B cell (primary cell): Measurements from ENCODE around the gene PPP1R7. TPM values are rescaled to one million over a fixed set of nuclear protein-coding genes. Genes with fewer than 3 reads are reported as not detected.

Source experiments
- ATAC-seq: fragments of 200-7000 bp; cut with Tn5 transposase; one replicate; pipeline ENCODE4 v1.10.0; 2021; ENCODE audit warnings: low read depth, mild to moderate bottlenecking, moderate number of reproducible peaks, moderate library complexity
- CTCF ChIA-PET: fragments of 350-600 bp; sonication (Branson Sonifier 250); formaldehyde crosslinking; loops from one replicate; lab custom pipeline; 2021; ENCODE audit warnings: antibody characterized with exemption, inconsistent platforms; lab: Charles Lee
- POLR2A ChIA-PET: fragments of 350-600 bp; sonication (Branson Sonifier 250); formaldehyde crosslinking; loops from one replicate; lab custom pipeline; 2021; ENCODE audit warnings: antibody characterized with exemption; lab: Charles Lee
- DNase-seq: peaks from one replicate; pipeline ENCODE4 v3.0.0; 2013
- H2AFZ ChIP-seq: 2 replicates; pipeline ENCODE4 v1.6.1; 2012; ENCODE audit warnings: mild to moderate bottlenecking, low read depth, low read length; ENCODE audit not compliant: insufficient read depth, poor library complexity, severe bottlenecking
- H3K27ac ChIP-seq, 2 donors: 1 replicate in 1 of 2; 2 replicates in 1 of 2; pipeline ENCODE4 v1.5.1; 2012 to 2013; ENCODE audit warnings: low read length in 2 of 2, mild to moderate bottlenecking in 2 of 2, moderate library complexity in 1 of 2
- H3K27me3 ChIP-seq, 4 experiments: fragments of 200-600 bp in 1 of 4; sonication (generic) in 1 of 4; replicated peaks in 1 of 4; 1 replicate in 2 of 4; 2 replicates in 2 of 4; pipeline versions ENCODE4 v1.6.1 to v1.7.0; 2013 to 2016; ENCODE audit warnings: low read length in 3 of 4, mild to moderate bottlenecking in 2 of 4, mixed read lengths in 1 of 4, moderate library complexity in 1 of 4; ENCODE audit not compliant: insufficient read depth in 4 of 4, control insufficient read depth in 3 of 4; ENCODE audit errors: control extremely low read depth in 1 of 4
- H3K36me3 ChIP-seq, 2 experiments: replicated peaks in 1 of 2; 1 replicate in 1 of 2; 2 replicates in 1 of 2; pipeline versions ENCODE4 v1.6.1 to v1.7.1; 2013; ENCODE audit warnings: low read length in 1 of 2; ENCODE audit not compliant: insufficient read depth in 2 of 2, control insufficient read depth in 1 of 2; ENCODE audit errors: control extremely low read depth in 1 of 2, extremely low read depth in 1 of 2
- H3K4me1 ChIP-seq, 2 donors: fragments of 200-600 bp in 1 of 2; sonication (generic) in 1 of 2; 1 replicate in 1 of 2; 2 replicates in 1 of 2; pipeline versions ENCODE4 v1.5.1 to v1.6.1; 2013 to 2017; ENCODE audit warnings: low read length in 2 of 2; ENCODE audit not compliant: control insufficient read depth in 2 of 2, insufficient read depth in 2 of 2
- H3K4me2 ChIP-seq: replicated peaks from 2 replicates; pipeline ENCODE3; 2012; ENCODE audit warnings: mild to moderate bottlenecking, low read depth, low read length; ENCODE audit not compliant: poor library complexity, severe bottlenecking
- H3K4me3 ChIP-seq, 5 experiments: fragments of 200-600 bp in 1 of 5; sonication (generic) in 1 of 5; 1 replicate in 3 of 5; 2 replicates in 2 of 5; pipeline versions ENCODE4 v1.5.1 to v1.7.0; 2011 to 2016; ENCODE audit warnings: low read length in 4 of 5, mild to moderate bottlenecking in 4 of 5, low read depth in 2 of 5, control low read depth in 1 of 5, moderate library complexity in 1 of 5; ENCODE audit not compliant: insufficient read depth in 1 of 5; ENCODE audit errors: control extremely low read depth in 1 of 5, extremely low read depth in 1 of 5
- H3K79me2 ChIP-seq: fragments of 200-600 bp; sonication (generic); one replicate; pipeline ENCODE4 v1.6.0; 2016; ENCODE audit warnings: low read length; ENCODE audit not compliant: control insufficient read depth, insufficient read depth
- H3K9ac ChIP-seq: fragments of 200-600 bp; sonication (generic); 2 replicates; pipeline ENCODE4 v1.6.1; 2017; ENCODE audit warnings: mild to moderate bottlenecking, low read length, moderate library complexity
- H3K9me3 ChIP-seq, 3 donors: one replicate each; pipeline versions ENCODE4 v1.6.1 to v1.7.1; 2013; ENCODE audit warnings: low read length in 2 of 3; ENCODE audit not compliant: control insufficient read depth in 2 of 3, insufficient read depth in 1 of 3; ENCODE audit errors: control extremely low read depth in 1 of 3
- H4K20me1 ChIP-seq: 2 replicates; pipeline ENCODE4 v1.6.0; 2012; ENCODE audit warnings: mild to moderate bottlenecking, low read length; ENCODE audit not compliant: insufficient read depth, control insufficient read depth, poor library complexity, severe bottlenecking
- H3K27ac Mint-ChIP-seq: one replicate; pipeline ENCODE4 v1.8.0; 2021; ENCODE audit warnings: mixed read lengths
- H3K27me3 Mint-ChIP-seq: one replicate; pipeline ENCODE4 v1.8.0; 2021; ENCODE audit warnings: mixed read lengths
- H3K4me1 Mint-ChIP-seq: one replicate; pipeline ENCODE4 v1.8.0; 2021; ENCODE audit warnings: mixed read lengths
- H3K4me3 Mint-ChIP-seq: one replicate; pipeline ENCODE4 v1.8.0; 2021; ENCODE audit warnings: mixed read lengths
- H3K9me3 Mint-ChIP-seq: one replicate; pipeline ENCODE4 v1.8.0; 2022; ENCODE audit warnings: mixed read lengths; ENCODE audit not compliant: insufficient read depth
- CTCF ChIP-seq: fragments of 200-600 bp; IDR thresholded peaks from one replicate; pipeline ENCODE4 v1.8.0; 2022; ENCODE audit warnings: antibody characterized with exemption, mild to moderate bottlenecking
- EZH2 ChIP-seq: IDR thresholded peaks from 2 replicates; pipeline ENCODE4 v1.6.1; 2012; ENCODE audit warnings: borderline replicate concordance, low read depth, mild to moderate bottlenecking, moderate library complexity, low read length; ENCODE audit not compliant: insufficient read depth, poor library complexity, severe bottlenecking
- WGBS: methylation state at CpG from one replicate; pipeline ENCODE4 v1.1.5; 2013; ENCODE audit warnings: missing lambda C conversion rate; ENCODE audit not compliant: insufficient coverage; 5-methylcytosine and 5-hydroxymethylcytosine counted together
- intact Hi-C: fragments of 100-400 bp; cut with micrococcal nuclease; formaldehyde crosslinking; loops from one replicate; pipeline ENCODE4 v1.10.0; 2022
- polyA plus RNA-seq: library from polyadenylated mRNA; depleted of rRNA; stranded (reverse); fragments of >200 nt; gene quantifications from 2 replicates; pipeline ENCODE4 v1.2.3, GENCODE V29; 2012
- total RNA-seq, 2 donors: library from RNA; stranded (reverse); fragments of 120-200 nt in 1 of 2; gene quantifications; 1 replicate in 1 of 2; 2 replicates in 1 of 2; pipeline versions ENCODE4 v1.2.3 to v1.2.4, GENCODE V29; 2013 to 2022

The PPP1R7 gene
- total and polyA plus RNA-seq, 2 donors (not counting 1 experiment from before 2014, with no cell fraction given) = 37.7 to 50.9 TPM

- no peak for DNase-seq
- Histone ChIP-seq H3K9ac (no peak overlapping the region), H4K20me1 (no peaks in the 10 kb centered on the region), H3K4me2 (no peak overlapping the region), H3K79me2 (no peaks in the 10 kb centered on the region), H2AFZ (no peak overlapping the region), H3K9me3 (no peaks in the 10 kb centered on the region), H3K4me3 (no peak overlapping the region), H3K36me3 (peaks cover 0 to 5% of the 10 kb centered on the region in 2 experiments), H3K27me3 (no peaks in the 10 kb centered on the region), H3K4me1 (peaks cover 0 to 12% of the 10 kb centered on the region in 2 donors), H3K27ac (no peak overlapping the region)
- intact Hi-C loops = no loop called here
- Mint-ChIP-seq H3K4me1 (peaks cover 7% of the 10 kb centered on the region), H3K9me3 (no peaks in the 10 kb centered on the region), H3K4me3 (no peak overlapping the region), H3K27me3 (no peaks in the 10 kb centered on the region), H3K27ac (no peak overlapping the region)
- 83% methylated on average over 6 of the region's 9 CpGs for WGBS
- no peak for TF ChIP-seq CTCF
- no peak for TF ChIP-seq EZH2
- no peak for ATAC-seq
- ChIA-PET CTCF (no interaction called here), POLR2A (no interaction called here)
These were observed 34.6 kb downstream of the PPP1R7 start for GRCh38 chr2:241184901-241185300.

- no peaks in the 10 kb centered on the region for H3K9me3 Mint-ChIP-seq
- ChIA-PET CTCF (no interaction called here), POLR2A (no interaction called here)
- no peak for ATAC-seq
- Histone ChIP-seq H3K4me2 (no peak overlapping the region), H3K4me3 (no peak overlapping the region), H3K9me3 (peaks cover 0 to 3% (median 0%) of the 10 kb centered on the region in 3 donors), H4K20me1 (no peaks in the 10 kb centered on the region), H3K36me3 (peaks cover 0 to 3% of the 10 kb centered on the region in 2 experiments), H3K27ac (no peak overlapping the region), H3K79me2 (no peaks in the 10 kb centered on the region), H3K27me3 (no peaks in the 10 kb centered on the region), H3K9ac (no peak overlapping the region), H3K4me1 (peaks cover 0 to 12% of the 10 kb centered on the region in 2 donors), H2AFZ (no peak overlapping the region)
- no peak overlapping the region for H3K27ac Mint-ChIP-seq
- no peaks in the 10 kb centered on the region for H3K27me3 Mint-ChIP-seq
- intact Hi-C loops = no loop called here
- 91% methylated on average over 6 of the region's 11 CpGs for WGBS
- H3K4me3 Mint-ChIP-seq = no peak overlapping the region
- TF ChIP-seq CTCF (no peak), EZH2 (no peak)
- DNase-seq = no peak
- peaks cover 7% of the 10 kb centered on the region for H3K4me1 Mint-ChIP-seq
These were observed 35.7 kb downstream of the PPP1R7 start for GRCh38 chr2:241185961-241186360.
